HG03575 (cell line): Measurements from ENCODE around the gene ADCY9.
"Not testable (repeated sequence)": the region's sequence is repeated elsewhere in the genome, so short reads cannot be mapped to it uniquely, and the experiment has no call there.

ENCODE experiments used
- ATAC-seq: cut with Tn5 transposase; IDR thresholded peaks from one replicate; pipeline ENCODE4 v1.9.1; 2021; ENCODE audit not compliant: unreplicated experiment, insufficient number of reproducible peaks, low FRiP score; ENCODE audit errors: extremely low read depth

Gene ADCY9

DNA sequence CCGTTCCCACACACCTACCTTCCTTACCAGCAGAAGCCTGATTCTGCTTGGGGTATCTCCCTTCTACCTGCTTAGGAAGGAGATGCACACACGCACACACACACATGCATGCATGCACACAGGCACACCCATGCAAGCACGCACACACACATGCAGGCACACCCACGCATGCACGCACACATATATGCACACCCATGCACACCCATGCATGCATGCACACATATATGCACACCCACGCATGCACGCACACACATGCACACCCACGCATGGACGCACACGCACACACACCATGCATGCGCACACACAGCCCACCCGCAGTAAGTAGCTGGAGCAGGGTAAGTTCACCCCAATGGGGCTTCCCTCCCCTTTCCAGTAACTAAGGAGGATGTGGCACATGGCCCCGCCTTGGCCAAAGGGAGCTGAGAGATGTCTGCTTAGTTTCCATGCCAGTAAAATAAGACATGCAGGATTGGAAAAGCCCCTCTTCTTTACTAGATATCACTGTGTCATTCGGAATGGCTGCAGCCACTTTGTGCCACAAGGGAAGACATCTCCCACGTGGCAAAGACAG is 33.7 kb downstream of the ADCY9 start:
- ATAC-seq = no peak

DNA sequence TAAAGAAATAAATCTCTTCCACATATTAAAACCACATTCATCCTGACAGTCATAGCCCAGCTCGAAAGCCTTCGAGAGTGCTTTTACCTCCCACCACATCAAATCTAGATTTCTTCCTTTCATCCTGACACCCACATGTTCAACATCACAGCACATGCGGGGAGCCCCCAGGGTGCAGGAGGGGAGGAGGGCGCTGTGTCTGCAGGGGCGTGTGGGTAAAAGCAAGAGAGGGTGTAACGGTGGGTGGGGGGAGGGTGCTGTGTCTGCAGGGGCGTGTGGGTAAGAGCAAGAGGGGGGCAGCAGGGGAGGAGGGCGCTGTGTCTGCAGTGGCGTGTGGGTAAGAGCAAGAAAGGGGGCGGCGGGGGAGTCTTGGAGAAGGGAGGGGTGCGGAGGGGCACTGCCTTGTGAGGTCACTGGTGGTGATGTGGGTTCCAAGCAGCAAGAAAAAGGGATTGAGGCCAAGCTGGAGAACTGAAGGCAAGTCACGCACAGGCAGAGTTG is 34.7 kb downstream of the ADCY9 start:
- no peak for ATAC-seq

DNA sequence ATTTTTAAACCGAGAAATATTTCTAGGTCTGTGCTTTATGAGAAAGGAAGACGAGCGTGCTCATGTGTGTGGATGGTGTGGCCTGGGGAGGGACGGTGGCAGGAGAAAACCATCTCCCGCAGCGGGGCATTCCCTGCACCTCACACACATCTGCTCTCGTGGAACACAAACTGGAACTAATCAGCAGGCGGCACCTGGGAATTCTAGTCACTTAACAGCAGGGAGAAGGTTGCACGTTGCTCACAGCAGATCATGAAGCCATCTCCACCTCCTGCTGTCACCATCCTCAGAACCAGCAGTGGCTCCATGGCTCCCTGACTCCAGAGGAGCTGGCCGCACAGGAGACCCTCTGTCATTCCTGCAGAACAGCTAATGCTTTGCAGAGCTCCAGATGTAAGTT is 35.2 kb downstream of the ADCY9 start:
- no peak for ATAC-seq

DNA sequence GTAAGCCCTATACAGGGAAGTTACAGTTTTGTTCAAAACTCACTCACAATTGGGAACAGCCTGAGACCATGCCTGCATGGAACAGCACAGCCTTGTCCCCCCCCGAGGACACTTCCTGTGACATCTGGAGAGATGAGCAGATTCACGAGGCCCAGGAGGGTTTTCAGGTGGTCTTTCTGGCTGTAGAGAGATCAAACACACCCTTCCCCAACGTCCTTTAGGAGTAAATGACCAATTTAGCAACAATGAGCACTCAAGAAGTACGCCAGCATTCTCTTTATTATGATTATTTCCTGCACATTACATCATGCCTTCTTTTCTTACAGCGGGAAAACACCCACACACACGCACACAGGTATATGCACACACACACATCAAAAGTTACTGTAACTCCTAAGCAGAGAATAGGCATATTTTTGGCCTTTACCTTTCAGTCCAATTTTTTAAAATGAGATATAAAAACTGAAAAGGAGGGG is 39.0 kb downstream of the ADCY9 start:
- ATAC-seq = no peak

GRCh38 chr16:4075534-4075933 is 40.7 kb downstream of the ADCY9 start:
- no peak for ATAC-seq

GRCh38 chr16:4073150-4073549 is 43.1 kb downstream of the ADCY9 start:
- ATAC-seq = not testable (repeated sequence)

GRCh38 chr16:4071686-4072561 is 44.3 kb downstream of the ADCY9 start:
- ATAC-seq = no peak

- ATAC-seq = no peak
Observed at GRCh38 chr16:4070936-4071335, 45.3 kb downstream of the ADCY9 start.

GRCh38 chr16:4067262-4068001 is 48.8 kb downstream of the ADCY9 start:
- no peak for ATAC-seq

- ATAC-seq = no peak
Observed at GRCh38 chr16:4064950-4065352, 51.3 kb downstream of the ADCY9 start.

- ATAC-seq = no peak
Observed at GRCh38 chr16:4062212-4062802, 53.9 kb downstream of the ADCY9 start.

- ATAC-seq = no peak
Observed at GRCh38 chr16:4060823-4061222, 55.4 kb downstream of the ADCY9 start.

DNA sequence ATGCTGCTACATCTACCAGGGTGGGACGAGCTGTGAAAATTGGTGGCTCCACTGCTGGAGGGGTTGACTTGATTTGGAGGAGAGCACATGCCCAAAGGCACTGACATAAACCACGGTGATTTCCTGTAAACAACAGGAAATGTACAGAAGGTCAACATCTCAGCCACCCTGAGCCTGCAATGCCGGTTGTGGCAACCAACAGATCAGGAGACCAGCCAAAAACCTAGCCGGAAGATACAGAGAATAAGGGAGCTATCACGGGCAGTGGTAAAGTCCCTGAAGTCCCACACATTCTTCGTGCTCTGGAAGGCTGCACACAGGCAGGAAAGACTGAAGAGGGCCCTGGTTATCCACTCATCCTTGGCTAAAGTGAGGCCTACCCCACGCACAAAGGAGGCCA is 56.2 kb downstream of the ADCY9 start:
- no peak for ATAC-seq

DNA sequence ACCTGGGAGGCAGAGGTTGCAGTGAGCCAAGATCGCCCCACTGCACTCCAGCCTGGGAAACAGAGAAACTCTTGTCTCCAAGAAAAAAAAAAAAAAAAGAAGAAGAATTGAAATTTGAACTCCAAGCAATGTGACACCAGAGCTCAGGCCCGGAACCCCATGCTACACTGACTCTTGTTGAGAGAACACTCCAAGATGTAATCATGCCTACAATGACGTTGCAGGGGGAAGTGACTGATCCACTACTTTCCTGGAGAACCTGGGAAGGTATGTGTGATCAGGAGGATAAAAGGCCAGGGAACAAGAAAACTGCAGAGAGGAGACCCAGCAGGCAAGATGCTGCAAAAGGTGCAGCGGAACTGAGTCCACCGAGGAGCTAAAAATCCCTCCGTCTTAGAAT is 57.9 kb downstream of the ADCY9 start:
- ATAC-seq = no peak

- no peak for ATAC-seq
Observed at GRCh38 chr16:4057439-4057877, 58.8 kb downstream of the ADCY9 start.

DNA sequence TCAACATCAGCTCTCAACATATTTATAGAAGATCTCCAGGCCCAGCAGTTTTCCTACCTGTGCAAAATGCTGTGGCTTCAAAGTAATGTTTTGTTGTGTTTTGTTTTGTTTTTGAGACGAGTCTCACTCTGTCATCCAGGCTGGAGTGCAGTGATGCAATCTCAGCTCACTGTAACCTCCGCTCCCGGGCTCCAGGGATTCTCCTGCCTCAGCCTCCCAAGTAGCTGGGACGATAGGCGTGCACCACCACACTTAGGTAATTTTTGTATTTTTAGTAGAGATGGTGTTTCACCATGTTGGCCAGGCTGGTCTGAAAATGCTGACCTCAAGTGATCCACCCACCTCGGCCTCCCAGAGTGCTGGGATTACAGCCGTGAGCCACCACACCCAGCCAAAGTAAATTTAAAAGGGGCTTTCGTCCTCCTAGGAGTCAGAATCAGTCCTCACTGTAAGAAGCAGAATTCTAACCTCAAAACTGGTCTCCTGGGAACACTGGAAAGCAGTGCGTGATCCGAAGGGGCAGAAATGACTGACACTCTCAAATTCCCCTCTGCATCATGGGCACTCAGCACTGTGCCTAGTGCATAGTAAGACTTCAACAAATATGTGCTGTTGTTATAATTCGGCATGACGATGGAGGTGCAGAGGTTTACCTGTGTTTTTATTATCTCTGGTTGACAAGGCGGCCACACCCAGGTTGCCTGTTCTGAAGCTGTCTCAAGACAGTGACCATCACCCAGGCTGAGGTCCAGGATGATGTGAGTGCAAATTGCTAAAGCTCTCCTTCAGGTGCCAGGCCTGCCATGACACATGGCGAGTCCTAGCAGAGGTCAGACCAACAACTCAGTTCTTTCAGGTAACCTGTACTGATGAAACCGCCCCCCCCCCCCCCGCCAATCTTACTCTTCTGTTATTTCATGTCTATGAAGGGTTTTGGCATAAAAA is 59.8 kb downstream of the ADCY9 start:
- ATAC-seq = no peak

- ATAC-seq = no peak
Observed at GRCh38 chr16:4055748-4056147, 60.5 kb downstream of the ADCY9 start.

DNA sequence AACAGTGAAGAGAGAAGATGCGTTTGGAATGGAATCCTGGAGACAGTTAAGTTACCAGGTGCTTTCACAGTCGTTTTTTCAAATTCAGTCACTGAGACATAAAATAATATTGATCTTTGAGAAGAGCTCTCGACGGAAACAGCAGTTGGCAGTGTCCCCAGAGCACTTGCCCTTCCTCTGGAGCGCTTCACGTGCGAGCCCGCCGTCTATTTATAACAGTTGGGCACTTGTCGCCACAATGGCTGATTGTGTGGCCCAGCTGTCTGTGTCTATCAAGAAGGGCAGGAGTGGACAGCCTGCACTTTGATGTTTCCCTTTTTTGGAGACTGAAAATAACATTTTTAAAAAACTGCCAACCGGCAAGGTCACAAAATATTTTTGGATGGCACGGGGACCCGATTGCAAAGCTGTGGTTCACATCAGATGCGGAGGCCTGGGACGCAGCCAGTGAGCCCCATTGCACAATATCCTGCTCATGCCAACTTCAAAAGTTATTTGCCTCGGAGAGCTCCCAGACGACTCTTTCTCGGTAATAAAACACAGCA is 62.9 kb downstream of the ADCY9 start:
- ATAC-seq = no peak
